Measurements from ENCODE around the gene KLK8. TPM values are rescaled to one million over a fixed set of nuclear protein-coding genes. Genes with fewer than 3 reads are reported as not detected.

The KLK8 gene
- total and polyA plus RNA-seq, 10 donors, result 0.56 TPM; not detected in 9

GRCh38 chr19:51003316-51003715 is 1.9 kb upstream of the KLK8 start:
- Histone ChIP-seq H3K4me3 (no peak overlapping the region), H3K27ac (no peak overlapping the region), H3K4me1 (no peaks in the 10 kb centered on the region), H3K36me3 (no peaks in the 10 kb centered on the region), H3K9me3 (no peaks in the 10 kb centered on the region), H3K27me3 (replicated peaks in 1 of 7) (peaks cover 0 to 69% (median 15%) of the 10 kb centered on the region in 7 donors)
- TF ChIP-seq POLR2A (IDR thresholded peaks at IDR 0.05) (no peak), POLR2AphosphoS5 (IDR thresholded peaks at IDR 0.05) (no peak), CTCF (IDR thresholded peaks at IDR 0.05 in 8 of 11, conservative IDR thresholded peaks at IDR 0.05 in 3 of 11) (no peak)
- DNase-seq, result peak; percentile 21
- 66 to 72% (median 69%) methylated on average over 7 of the region's 7 CpGs for WGBS, 5 donors
- intact Hi-C loops (cut with DNase I; ENCODE audit: low total_unique reads), result no loop called here

GRCh38 chr19:51002542-51003311 is 1.3 kb upstream of the KLK8 start:
- 44 to 69% (median 62%) methylated on average over 34 to 42 of the region's 42 CpGs for WGBS, 5 donors
- Histone ChIP-seq H3K4me3 (no peak overlapping the region), H3K9me3 (no peaks in the 10 kb centered on the region), H3K36me3 (no peaks in the 10 kb centered on the region), H3K27ac (no peak overlapping the region), H3K27me3 (replicated peaks in 1 of 7) (peaks cover 0 to 75% (median 15%) of the 10 kb centered on the region in 7 donors), H3K4me1 (no peaks in the 10 kb centered on the region)
- TF ChIP-seq CTCF (IDR thresholded peaks at IDR 0.05 in 8 of 11, conservative IDR thresholded peaks at IDR 0.05 in 3 of 11) (no peak), POLR2A (IDR thresholded peaks at IDR 0.05) (no peak), POLR2AphosphoS5 (IDR thresholded peaks at IDR 0.05) (no peak)
- DNase-seq, result peak; percentile 57
- intact Hi-C loops (cut with DNase I; ENCODE audit: low total_unique reads), result no loop called here

- Histone ChIP-seq H3K4me3 (no peak overlapping the region), H3K36me3 (no peaks in the 10 kb centered on the region), H3K27me3 (replicated peaks in 1 of 7) (peaks cover 0 to 75% (median 15%) of the 10 kb centered on the region in 7 donors), H3K27ac (no peak overlapping the region), H3K4me1 (no peaks in the 10 kb centered on the region), H3K9me3 (no peaks in the 10 kb centered on the region)
- 27 to 54% (median 37%) methylated on average over 11 to 12 of the region's 12 CpGs for WGBS, 5 donors
- intact Hi-C loops (cut with DNase I; ENCODE audit: low total_unique reads), result no loop called here
- no peak for DNase-seq
- TF ChIP-seq POLR2AphosphoS5 (IDR thresholded peaks at IDR 0.05), result no peak
- TF ChIP-seq POLR2A (IDR thresholded peaks at IDR 0.05), result no peak
- TF ChIP-seq CTCF (IDR thresholded peaks at IDR 0.05 in 8 of 11, conservative IDR thresholded peaks at IDR 0.05 in 3 of 11), result no peak
Measured at GRCh38 chr19:51002089-51002532, 707 bp upstream of the KLK8 start.

GRCh38 chr19:51000981-51001380 is 423 bp downstream of the KLK8 start:
- H3K36me3 ChIP-seq, result no peaks in the 10 kb centered on the region
- H3K27me3 ChIP-seq (replicated peaks in 1 of 7), result peaks cover 0 to 67% (median 15%) of the 10 kb centered on the region in 7 donors
- H3K9me3 ChIP-seq, result no peaks in the 10 kb centered on the region
- H3K4me1 ChIP-seq, result no peaks in the 10 kb centered on the region
- intact Hi-C loops (cut with DNase I; ENCODE audit: low total_unique reads), result no loop called here
- TF ChIP-seq CTCF (IDR thresholded peaks at IDR 0.05 in 8 of 11, conservative IDR thresholded peaks at IDR 0.05 in 3 of 11) (no peak), POLR2A (IDR thresholded peaks at IDR 0.05) (no peak), POLR2AphosphoS5 (IDR thresholded peaks at IDR 0.05) (no peak)
- H3K4me3 ChIP-seq, result no peak overlapping the region
- WGBS, 5 donors, result 33 to 43% (median 37%) methylated on average over 16 of the region's 16 CpGs
- DNase-seq, result no peak
- no peak overlapping the region for H3K27ac ChIP-seq

Data from spleen (tissue), 11 donors.